DMS53 treated with DMSO at 0.1 percent for 48 hours (cell line): ENCODE measurements around the gene ZNF750.

Experiments used
- DNase-seq: peaks from one replicate; lab custom pipeline; 2025; ENCODE audit not compliant: unreplicated experiment; lab: John Stamatoyannopoulos, UW

ZNF750 gene

GRCh38 chr17:82873521-82873920 is 33.7 kb upstream of the ZNF750 start:
- DNase-seq = no peak

GRCh38 chr17:82872591-82873520 is 33.0 kb upstream of the ZNF750 start:
- DNase-seq = no peak

GRCh38 chr17:82871776-82872561 is 32.1 kb upstream of the ZNF750 start:
- DNase-seq = no peak

- no peak for DNase-seq
Observed at GRCh38 chr17:82871056-82871775, 31.4 kb upstream of the ZNF750 start.

GRCh38 chr17:82870541-82870940 is 30.7 kb upstream of the ZNF750 start:
- DNase-seq = no peak

- DNase-seq = no peak
Observed at GRCh38 chr17:82870091-82870491, 30.3 kb upstream of the ZNF750 start.

- DNase-seq = no peak
Observed at GRCh38 chr17:82869536-82869935, 29.7 kb upstream of the ZNF750 start.

- no peak for DNase-seq
Observed at GRCh38 chr17:82868715-82869131, 28.9 kb upstream of the ZNF750 start.

GRCh38 chr17:82867763-82868325 is 28.0 kb upstream of the ZNF750 start:
- DNase-seq = no peak

- peak; percentile 28 for DNase-seq
Observed at GRCh38 chr17:82866590-82867191, 26.9 kb upstream of the ZNF750 start.

GRCh38 chr17:82865774-82866395 is 26.1 kb upstream of the ZNF750 start:
- DNase-seq = no peak

GRCh38 chr17:82865274-82865673 is 25.5 kb upstream of the ZNF750 start:
- DNase-seq = no peak

GRCh38 chr17:82864713-82865248 is 25.0 kb upstream of the ZNF750 start:
- DNase-seq = no peak

GRCh38 chr17:82863941-82864712 is 24.3 kb upstream of the ZNF750 start:
- no peak for DNase-seq

GRCh38 chr17:82863383-82863940 is 23.6 kb upstream of the ZNF750 start:
- no peak for DNase-seq

GRCh38 chr17:82862737-82863382 is 23.0 kb upstream of the ZNF750 start:
- DNase-seq = no peak

GRCh38 chr17:82862191-82862590 is 22.4 kb upstream of the ZNF750 start:
- DNase-seq = no peak

- no peak for DNase-seq
Observed at GRCh38 chr17:82861393-82861775, 21.6 kb upstream of the ZNF750 start.
